Measurements from ENCODE around the gene TNFAIP8. TPM values are rescaled to one million over a fixed set of nuclear protein-coding genes. Genes with fewer than 3 reads are reported as not detected.

The TNFAIP8 gene
- total RNA-seq, 1 donor from 2014 or later, result 40.6 TPM

GRCh38 chr5:119341452-119342349 is 14.1 kb upstream of the TNFAIP8 start:
- H3K4me2 ChIP-seq, result no peak overlapping the region
- no peaks in the 10 kb centered on the region for H3K36me3 Mint-ChIP-seq
- H3K9me3 Mint-ChIP-seq, result no peaks in the 10 kb centered on the region

DNA sequence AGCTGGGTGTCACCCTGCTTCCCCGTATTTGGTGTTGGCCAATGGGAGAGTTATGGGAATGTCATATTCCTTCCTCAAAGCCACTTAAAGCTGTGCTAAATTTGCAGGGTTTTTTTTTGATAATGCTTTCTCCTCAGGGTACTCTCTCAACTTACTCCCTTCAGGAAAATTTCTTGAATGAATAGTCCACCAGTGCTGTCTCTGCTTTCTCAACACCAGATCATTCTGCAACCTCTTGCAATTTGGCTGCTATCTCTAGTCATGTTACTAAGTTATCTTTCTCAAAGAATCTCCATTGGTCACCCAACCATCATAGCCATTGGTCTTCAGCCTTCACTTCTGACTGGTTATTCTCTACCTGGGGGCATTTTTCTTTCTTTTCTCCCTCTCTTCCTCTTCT is 13.4 kb upstream of the TNFAIP8 start:
- DNase-seq (ENCODE audit: low spot score), result no peak
- no peaks in the 10 kb centered on the region for H3K79me2 ChIP-seq (ENCODE audit: low read depth)
- Mint-ChIP-seq H3K4me1 (peaks cover 8% of the 10 kb centered on the region), H3K36me3 (no peaks in the 10 kb centered on the region), H3K27me3 (ENCODE audit: insufficient read depth, low read depth) (no peaks in the 10 kb centered on the region), H3K9me3 (no peaks in the 10 kb centered on the region), H3K4me3 (no peak overlapping the region), H3K27ac (no peak overlapping the region)
- no peak overlapping the region for H2AFZ ChIP-seq (replicated peaks)
- no peak overlapping the region for H3K27ac ChIP-seq
- H3K27me3 ChIP-seq, result no peaks in the 10 kb centered on the region
- no peaks in the 10 kb centered on the region for H3K36me3 ChIP-seq
- H3K4me2 ChIP-seq, result no peak overlapping the region
- peaks cover 7% of the 10 kb centered on the region for H3K4me1 ChIP-seq
- peaks cover 10% of the 10 kb centered on the region for H4K20me1 ChIP-seq (ENCODE audit: low read depth)
- TF ChIP-seq EZH2 (IDR thresholded peaks at IDR 0.05) (no peak), EZH2phosphoT487 (IDR thresholded peaks at IDR 0.05) (no peak)
- TF ChIP-seq, protein P1, sequence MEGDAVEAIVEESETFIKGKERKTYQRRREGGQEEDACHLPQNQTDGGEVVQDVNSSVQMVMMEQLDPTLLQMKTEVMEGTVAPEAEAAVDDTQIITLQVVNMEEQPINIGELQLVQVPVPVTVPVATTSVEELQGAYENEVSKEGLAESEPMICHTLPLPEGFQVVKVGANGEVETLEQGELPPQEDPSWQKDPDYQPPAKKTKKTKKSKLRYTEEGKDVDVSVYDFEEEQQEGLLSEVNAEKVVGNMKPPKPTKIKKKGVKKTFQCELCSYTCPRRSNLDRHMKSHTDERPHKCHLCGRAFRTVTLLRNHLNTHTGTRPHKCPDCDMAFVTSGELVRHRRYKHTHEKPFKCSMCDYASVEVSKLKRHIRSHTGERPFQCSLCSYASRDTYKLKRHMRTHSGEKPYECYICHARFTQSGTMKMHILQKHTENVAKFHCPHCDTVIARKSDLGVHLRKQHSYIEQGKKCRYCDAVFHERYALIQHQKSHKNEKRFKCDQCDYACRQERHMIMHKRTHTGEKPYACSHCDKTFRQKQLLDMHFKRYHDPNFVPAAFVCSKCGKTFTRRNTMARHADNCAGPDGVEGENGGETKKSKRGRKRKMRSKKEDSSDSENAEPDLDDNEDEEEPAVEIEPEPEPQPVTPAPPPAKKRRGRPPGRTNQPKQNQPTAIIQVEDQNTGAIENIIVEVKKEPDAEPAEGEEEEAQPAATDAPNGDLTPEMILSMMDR (IDR thresholded peaks at IDR 0.05), result no peak
- no peak overlapping the region for H3K4me3 ChIP-seq
- no peaks in the 10 kb centered on the region for H3K9me3 ChIP-seq (ENCODE audit: low read depth)
- no peak overlapping the region for H3K9ac ChIP-seq
- no peaks in the 10 kb centered on the region for H3F3A ChIP-seq (ENCODE audit: low read depth)

More at GRCh38 chr5:119341452-119342349, 14.1 kb upstream of the TNFAIP8 start:
- Histone ChIP-seq H3K4me1 (peaks cover under 1% of the 10 kb centered on the region), H3K27me3 (no peaks in the 10 kb centered on the region), H3K4me3 (no peak overlapping the region), H3K79me2 (ENCODE audit: low read depth) (no peaks in the 10 kb centered on the region), H2AFZ (replicated peaks) (no peak overlapping the region), H3K9ac (no peak overlapping the region), H3K27ac (no peak overlapping the region), H3K9me3 (ENCODE audit: low read depth) (no peaks in the 10 kb centered on the region), H4K20me1 (ENCODE audit: low read depth) (peaks cover 3% of the 10 kb centered on the region), H3K36me3 (no peaks in the 10 kb centered on the region), H3F3A (ENCODE audit: low read depth) (no peaks in the 10 kb centered on the region)
- no peak for DNase-seq (ENCODE audit: low spot score)
- Mint-ChIP-seq H3K27me3 (ENCODE audit: insufficient read depth, low read depth) (no peaks in the 10 kb centered on the region), H3K4me3 (no peak overlapping the region), H3K27ac (no peak overlapping the region), H3K4me1 (peaks cover under 1% of the 10 kb centered on the region)
- TF ChIP-seq, protein P1 (IDR thresholded peaks at IDR 0.05), result no peak
- TF ChIP-seq EZH2 (IDR thresholded peaks at IDR 0.05), result no peak
- TF ChIP-seq EZH2phosphoT487 (IDR thresholded peaks at IDR 0.05), result no peak

GRCh38 chr5:119343052-119343451 is 12.8 kb upstream of the TNFAIP8 start:
- no peak overlapping the region for H3K27ac ChIP-seq
- no peak overlapping the region for H2AFZ ChIP-seq (replicated peaks)
- Mint-ChIP-seq H3K36me3 (no peaks in the 10 kb centered on the region), H3K27ac (no peak overlapping the region), H3K9me3 (no peaks in the 10 kb centered on the region), H3K4me1 (peaks cover 14% of the 10 kb centered on the region), H3K4me3 (no peak overlapping the region), H3K27me3 (ENCODE audit: insufficient read depth, low read depth) (no peaks in the 10 kb centered on the region)
- DNase-seq (ENCODE audit: low spot score), result no peak
- no peak overlapping the region for H3K9ac ChIP-seq
- H3K4me3 ChIP-seq, result no peak overlapping the region
- no peaks in the 10 kb centered on the region for H3K36me3 ChIP-seq
- peaks cover 14% of the 10 kb centered on the region for H3K4me1 ChIP-seq
- H3K79me2 ChIP-seq (ENCODE audit: low read depth), result no peaks in the 10 kb centered on the region
- H3K4me2 ChIP-seq, result no peak overlapping the region
- H3K9me3 ChIP-seq (ENCODE audit: low read depth), result no peaks in the 10 kb centered on the region
- peaks cover 13% of the 10 kb centered on the region for H4K20me1 ChIP-seq (ENCODE audit: low read depth)
- H3K27me3 ChIP-seq, result no peaks in the 10 kb centered on the region
- H3F3A ChIP-seq (ENCODE audit: low read depth), result no peaks in the 10 kb centered on the region
- TF ChIP-seq EZH2phosphoT487 (IDR thresholded peaks at IDR 0.05), result no peak

GRCh38 chr5:119343766-119344165 is 12.1 kb upstream of the TNFAIP8 start:
- Histone ChIP-seq H3K79me2 (ENCODE audit: low read depth) (no peaks in the 10 kb centered on the region), H2AFZ (replicated peaks) (no peak overlapping the region), H3K27ac (no peak overlapping the region), H3K9me3 (ENCODE audit: low read depth) (no peaks in the 10 kb centered on the region), H3K4me3 (no peak overlapping the region), H3K36me3 (no peaks in the 10 kb centered on the region), H3K4me1 (peaks cover 16% of the 10 kb centered on the region), H4K20me1 (ENCODE audit: low read depth) (peaks cover 15% of the 10 kb centered on the region), H3F3A (ENCODE audit: low read depth) (no peaks in the 10 kb centered on the region), H3K27me3 (no peaks in the 10 kb centered on the region), H3K4me2 (no peak overlapping the region), H3K9ac (no peak overlapping the region)
- H3K36me3 Mint-ChIP-seq, result no peaks in the 10 kb centered on the region
- H3K4me3 Mint-ChIP-seq, result no peak overlapping the region
- TF ChIP-seq, protein P1 (IDR thresholded peaks at IDR 0.05), result no peak
- TF ChIP-seq EZH2phosphoT487 (IDR thresholded peaks at IDR 0.05) (no peak), EZH2 (IDR thresholded peaks at IDR 0.05) (no peak)
- no peaks in the 10 kb centered on the region for H3K9me3 Mint-ChIP-seq
- no peaks in the 10 kb centered on the region for H3K27me3 Mint-ChIP-seq (ENCODE audit: insufficient read depth, low read depth)
- H3K4me1 Mint-ChIP-seq, result peaks cover 19% of the 10 kb centered on the region
- DNase-seq (ENCODE audit: low spot score), result no peak
- no peak overlapping the region for H3K27ac Mint-ChIP-seq

Measured in neural progenitor cell (in vitro differentiated cells).